ENCODE data around the gene SORCS2. TPM values are rescaled to one million over a fixed set of nuclear protein-coding genes. Genes with fewer than 3 reads are reported as not detected.
A peak's percentile ranks its signal among the peaks of the same experiment; 100 is the strongest.

The SORCS2 gene
- not detected in 2 replicates for total RNA-seq (2014; rRNA removed; shearing (Covaris generic))
- polyA plus RNA-seq (2014; cell fraction: nucleus; rRNA removed): not detected in 2 replicates

DNA sequence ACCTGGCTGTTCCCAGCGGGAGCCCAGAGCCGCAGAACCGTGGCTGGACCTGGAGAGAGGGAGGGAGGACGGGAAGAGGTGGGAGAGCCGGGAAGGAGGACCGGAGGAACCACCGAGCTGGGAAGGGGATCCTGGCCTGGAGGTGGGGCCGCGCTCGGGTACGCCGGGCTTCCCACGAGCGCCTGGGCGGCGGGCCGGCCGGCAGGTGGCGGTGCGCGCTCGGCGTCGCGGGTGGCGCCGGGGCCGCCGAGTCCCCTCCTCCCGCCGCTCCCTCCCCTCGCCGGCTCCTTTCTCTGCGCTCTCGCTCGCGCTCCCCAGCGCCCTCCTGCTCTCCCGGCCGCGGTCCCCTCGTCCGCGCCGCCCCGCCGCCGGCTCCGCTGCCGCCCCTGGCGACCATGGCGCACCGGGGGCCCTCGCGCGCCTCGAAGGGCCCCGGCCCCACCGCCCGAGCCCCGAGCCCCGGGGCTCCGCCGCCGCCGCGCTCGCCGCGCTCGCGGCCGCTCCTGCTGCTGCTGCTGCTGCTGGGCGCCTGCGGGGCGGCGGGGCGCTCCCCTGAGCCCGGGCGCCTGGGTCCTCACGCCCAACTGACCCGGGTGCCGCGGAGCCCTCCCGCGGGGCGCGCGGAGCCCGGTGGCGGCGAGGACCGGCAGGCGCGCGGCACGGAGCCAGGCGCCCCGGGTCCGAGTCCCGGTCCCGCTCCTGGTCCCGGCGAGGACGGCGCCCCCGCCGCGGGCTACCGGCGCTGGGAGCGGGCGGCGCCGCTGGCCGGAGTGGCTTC lies at the start of gene SORCS2:
SORCS2 (plus strand) TSS at position 287 of the 778 bp plus-strand sequence.
- peak; percentile 7 for DNase-seq (ENCODE audit: extremely low read depth, low read depth)

DNA sequence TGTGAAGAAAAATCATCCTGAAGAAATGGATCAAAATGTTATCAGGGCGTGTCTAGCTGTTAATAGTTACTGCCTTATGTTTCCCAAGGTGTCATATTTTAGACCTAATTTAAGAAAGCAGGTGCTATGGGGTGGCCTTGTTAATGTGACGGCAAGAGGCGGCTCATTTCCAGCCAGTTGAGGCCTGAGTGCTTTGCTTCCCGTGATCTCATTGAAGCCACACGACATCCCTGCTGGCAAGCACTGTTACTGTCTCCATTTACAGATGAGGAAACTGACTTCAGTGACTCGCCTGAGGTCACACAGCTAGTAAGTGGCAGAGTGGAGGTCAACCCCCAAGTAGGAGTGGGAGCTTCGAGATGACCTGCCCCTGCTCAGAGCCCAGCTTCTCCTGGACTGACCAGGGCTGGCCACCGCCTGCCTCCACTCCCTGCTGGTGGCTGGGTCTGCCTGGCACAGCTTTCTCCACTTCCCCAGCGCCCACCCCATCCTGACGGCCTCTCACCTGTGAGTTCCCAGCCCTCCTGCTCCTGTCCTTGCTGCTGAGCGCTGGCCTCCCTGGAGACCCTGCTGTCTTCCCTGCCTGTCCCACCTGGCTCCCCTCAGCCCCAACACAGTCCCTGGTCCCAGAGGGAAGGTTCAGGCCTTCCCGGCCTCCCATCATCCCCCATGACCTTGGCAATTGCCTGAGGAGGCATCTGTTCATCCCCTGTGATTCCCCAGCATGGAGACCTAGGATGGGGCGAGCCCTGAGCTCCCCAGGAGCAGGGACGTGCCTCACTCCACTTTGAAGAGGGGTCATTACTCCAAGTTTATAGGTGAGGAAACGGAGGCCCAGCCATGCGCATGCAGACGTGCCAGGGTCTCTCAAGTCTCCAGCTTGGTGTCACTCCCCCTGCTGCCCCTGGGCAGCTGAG lies 47.7 kb upstream of the SORCS2 start:
- DNase-seq (ENCODE audit: extremely low read depth, low read depth): no peak

DNA sequence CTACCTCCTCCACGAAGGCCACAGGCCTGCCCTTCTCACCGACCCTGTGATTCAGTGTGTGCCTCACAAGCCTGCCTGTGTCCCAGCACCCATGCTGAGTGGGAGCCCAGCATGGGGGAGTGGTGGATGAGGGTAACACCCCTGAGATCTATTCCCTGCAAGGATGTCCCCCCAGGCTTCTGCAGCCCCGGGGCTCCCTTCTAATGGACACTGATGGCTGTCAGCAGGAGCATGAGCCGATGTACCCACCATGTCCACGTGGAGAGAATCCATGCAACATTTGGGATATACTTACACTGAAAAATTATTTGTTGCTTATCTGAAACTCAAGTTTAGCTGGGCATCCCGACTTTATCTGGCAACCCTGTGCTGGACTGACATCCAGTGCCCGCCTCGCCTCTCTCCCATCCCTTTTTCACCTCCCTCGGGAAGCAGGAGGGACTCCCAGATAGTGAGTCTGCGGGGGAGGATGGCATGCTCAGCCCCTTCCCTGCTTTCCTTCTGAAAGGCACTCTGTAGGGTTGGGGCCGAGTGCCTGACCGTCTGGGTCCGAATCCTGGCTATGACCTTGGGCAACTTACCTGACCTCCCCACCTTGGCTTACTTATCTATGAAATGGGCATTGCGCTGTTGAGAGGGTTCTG lies 46.9 kb upstream of the SORCS2 start:
- no peak for DNase-seq (ENCODE audit: extremely low read depth, low read depth)

DNA sequence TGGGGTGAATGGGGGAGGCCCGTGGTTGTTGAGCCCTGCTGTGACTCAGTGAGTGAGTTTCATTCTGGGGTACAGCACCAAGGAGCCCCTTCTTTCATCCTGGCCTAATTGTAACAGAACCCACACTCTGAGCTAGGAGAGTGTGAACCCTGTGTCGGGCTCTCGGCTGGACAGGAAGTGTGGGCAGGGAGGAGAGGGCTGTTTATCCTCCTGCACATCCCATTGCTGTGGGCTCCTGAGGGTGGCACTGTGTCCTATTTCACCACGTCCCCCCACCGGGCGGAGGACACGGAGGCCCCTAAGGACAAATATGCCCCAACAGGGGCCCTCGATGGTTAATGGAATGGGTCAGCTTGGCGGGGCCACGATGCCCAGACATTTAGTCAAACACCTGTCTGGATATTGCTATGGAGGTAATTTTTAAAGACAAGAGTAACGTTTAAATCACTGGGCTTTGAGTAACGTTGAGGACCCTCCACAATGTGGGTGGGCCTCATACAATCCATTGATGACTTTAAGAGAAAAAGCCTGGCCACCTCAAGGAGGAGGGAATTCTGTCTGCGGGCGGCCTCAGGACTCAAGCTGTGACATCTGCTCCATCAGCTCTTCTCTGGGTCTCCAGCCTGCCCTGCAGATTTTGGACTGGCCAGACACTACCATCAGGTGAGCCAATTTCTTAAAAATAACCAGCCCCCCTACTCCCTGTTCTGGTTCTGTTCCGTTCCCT lies 46.1 kb upstream of the SORCS2 start:
- DNase-seq (ENCODE audit: extremely low read depth, low read depth): no peak

DNA sequence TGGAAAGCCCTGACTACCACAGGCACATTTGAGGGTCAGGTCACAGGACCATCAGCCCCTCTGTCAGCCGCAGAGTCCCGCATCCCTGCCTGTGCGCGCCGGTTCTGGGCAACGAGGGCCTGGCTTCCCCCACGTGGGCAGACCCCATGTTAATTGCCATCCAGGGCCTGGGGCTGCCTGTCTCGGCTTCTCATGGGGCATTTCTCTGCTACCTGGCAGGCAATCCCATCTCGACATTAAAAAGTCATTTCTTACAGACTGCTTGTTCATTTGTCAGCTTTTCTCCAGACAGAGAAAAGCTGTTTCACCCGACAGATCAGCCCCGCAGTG lies 45.6 kb upstream of the SORCS2 start:
- DNase-seq (ENCODE audit: extremely low read depth, low read depth): no peak

DNA sequence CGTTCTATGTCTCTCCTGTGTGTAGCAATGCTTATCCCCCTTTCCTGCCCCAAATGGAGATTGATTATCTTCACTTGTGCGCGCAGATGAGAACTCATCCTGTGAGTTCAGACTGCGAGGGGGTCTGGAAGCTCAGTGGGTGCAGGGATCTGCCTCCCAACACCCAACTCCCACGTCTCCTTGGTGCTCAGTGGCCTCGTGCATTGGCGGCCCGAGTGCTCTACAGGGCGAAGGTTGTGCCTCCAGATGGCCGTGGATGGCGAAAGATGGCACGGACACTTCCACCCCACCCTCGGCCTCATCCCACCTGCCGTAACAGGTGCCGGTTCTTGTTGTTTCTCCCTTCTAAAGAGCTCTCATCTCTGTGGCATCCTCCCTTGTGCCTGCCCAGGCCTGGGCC lies 45.1 kb upstream of the SORCS2 start:
- no peak for DNase-seq (ENCODE audit: extremely low read depth, low read depth)

DNA sequence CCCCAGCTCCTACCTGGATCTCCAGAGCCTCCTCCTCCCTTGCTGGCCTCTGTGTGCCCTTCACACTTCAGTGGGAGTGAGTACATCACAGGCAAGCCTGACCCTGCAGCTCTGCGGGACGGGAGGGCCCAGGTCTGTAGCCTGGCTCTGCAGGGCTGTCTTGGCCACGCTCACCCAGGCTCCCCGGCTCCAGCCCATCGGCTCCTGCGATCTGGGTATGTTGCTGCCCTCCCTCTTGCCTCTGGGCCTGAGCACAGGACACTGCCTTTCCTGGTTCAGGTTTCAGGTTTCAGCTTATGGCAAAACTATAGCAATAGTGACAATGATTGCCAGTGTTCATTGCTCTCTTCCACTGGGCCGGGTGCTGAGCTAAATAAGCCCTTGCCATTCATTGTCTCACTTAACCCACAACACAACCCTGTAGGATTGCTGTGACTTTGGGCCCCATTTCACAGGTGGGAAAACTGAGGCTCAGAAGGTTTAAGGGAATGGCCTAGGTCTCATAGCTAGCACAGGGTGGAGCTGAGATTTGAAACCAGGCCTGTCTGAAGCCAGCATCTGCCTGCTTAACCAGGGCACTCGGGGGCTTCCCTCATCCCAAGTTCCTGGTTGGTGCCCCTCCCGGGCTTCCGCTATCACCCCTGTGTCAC lies 44.6 kb upstream of the SORCS2 start:
- no peak for DNase-seq (ENCODE audit: extremely low read depth, low read depth)

DNA sequence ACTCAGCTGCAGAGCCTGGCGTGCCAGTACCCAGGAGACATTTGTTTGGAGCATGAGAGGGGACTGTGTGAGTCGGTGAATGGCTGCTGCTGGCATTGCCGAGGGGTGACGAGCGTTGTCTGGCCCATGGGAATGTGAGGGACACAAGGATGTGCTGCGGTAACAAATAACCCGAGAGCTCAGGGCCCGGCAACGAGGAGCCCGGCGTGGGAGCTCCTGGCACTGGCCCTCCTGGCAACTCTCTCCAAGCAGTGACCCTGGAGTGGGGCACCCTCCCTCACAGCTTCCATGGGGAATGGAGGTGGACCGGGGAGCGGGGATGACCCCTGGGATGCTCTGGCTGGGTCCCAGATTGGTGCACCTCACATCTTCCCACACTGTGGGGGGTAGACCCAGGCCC lies 44.0 kb upstream of the SORCS2 start:
- DNase-seq (ENCODE audit: extremely low read depth, low read depth): no peak

DNA sequence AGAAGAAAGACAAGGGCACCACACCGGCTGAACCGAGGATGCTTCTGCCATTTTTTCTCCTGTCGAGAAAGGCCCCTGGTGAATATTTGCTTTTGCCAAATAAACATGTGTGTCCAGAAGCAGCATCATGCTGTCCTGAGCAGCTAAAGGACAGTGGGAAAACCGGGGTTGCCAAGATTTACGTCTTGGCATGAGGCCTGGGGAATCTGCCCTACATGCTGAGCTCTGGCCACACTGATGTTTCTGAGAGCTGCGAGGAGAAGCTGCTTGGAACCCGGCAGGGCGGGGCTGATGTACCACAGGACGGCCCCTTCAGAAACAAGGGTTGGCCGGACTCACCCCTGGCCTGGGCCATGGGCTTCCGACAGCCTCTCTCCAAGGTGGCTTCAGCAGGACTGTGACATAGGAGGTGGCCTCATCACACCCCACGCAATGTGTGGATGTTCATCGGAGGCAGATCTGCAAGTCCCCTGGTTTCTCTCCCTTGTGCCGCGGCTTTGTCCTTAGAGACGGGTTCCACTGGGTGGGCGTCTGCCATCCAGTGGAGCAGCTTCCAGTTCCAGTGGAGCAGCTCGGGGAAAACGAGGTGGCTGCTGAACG lies 42.2 kb upstream of the SORCS2 start:
- DNase-seq (ENCODE audit: extremely low read depth, low read depth): no peak

DNA sequence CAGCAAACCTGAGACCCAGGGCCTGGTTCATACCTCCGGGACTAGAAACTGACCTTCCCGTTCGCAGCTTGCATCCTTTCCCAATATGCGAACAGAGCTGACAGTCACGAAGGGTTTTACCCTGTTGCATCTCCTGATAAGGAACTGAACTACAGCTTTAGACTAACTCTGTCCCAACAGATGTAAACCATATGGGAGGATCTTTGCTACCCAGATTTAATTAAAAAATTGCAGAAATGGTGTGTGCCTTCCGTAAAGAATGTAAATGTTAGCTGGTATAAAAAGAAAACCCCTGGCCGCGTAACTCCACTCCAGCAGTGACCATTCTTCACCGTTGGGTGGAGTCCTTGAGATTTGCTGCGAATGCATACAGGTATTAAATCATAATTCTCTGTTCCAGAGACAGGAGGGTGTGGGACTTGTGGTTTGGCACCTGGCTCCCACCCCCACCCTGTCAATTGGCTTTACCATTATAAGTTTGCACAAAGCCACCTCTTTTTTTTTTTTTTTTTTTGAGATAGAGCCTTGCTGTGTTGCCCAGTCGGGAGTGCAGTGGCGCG lies 40.6 kb upstream of the SORCS2 start:
- no peak for DNase-seq (ENCODE audit: extremely low read depth, low read depth)

DNA sequence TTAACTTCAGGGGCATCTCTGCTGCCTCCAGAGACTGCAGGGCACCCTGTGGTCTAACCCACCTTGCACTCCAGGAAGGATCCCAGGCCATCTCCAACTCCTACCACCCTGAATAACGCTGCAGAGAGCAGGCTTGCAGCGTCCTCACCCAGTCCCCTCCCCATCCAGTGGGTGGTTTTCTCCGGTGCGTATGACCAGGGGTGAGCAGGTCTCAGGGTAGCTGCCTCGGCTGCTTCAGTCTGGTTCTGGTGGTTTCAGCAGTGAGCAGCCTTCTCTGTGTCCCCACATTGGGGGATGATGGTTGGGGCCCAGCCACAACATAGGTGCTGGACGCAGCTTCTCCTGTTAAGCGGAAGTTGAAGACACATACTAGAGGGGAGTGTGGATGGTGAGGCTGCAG lies 38.6 kb upstream of the SORCS2 start:
- DNase-seq (ENCODE audit: extremely low read depth, low read depth): no peak

DNA sequence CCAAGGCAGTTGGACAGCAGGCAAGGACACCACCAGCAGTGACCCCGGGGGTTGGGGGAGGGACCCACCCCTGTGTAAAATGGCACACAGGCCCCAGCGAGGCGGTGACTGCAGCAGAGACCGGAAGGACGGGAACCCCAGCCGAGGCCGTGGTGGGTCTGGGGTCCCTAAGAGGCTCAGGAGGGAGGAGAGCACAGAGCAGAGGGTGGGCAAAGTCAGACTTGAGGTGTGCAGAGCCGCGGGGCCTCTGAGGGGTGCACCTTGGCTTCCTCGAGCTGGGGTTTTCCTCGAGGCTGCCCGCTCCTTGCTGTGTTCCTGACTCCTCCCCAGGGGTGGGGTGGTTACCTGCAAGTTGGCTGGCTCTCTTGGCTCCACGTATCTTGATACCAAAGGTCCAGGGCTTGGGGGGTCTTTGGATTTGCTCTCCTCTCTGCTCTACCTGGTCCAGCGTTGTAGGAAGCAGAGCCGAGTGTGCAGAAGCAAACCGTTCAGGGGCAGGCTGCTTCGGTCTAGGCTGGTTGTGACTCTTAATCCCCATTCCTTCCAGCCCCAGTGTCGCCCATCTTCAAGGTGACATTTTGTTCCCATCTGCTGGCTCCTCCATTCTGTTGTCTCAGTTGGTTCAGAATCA lies 37.9 kb upstream of the SORCS2 start:
- DNase-seq (ENCODE audit: extremely low read depth, low read depth): no peak

DNA sequence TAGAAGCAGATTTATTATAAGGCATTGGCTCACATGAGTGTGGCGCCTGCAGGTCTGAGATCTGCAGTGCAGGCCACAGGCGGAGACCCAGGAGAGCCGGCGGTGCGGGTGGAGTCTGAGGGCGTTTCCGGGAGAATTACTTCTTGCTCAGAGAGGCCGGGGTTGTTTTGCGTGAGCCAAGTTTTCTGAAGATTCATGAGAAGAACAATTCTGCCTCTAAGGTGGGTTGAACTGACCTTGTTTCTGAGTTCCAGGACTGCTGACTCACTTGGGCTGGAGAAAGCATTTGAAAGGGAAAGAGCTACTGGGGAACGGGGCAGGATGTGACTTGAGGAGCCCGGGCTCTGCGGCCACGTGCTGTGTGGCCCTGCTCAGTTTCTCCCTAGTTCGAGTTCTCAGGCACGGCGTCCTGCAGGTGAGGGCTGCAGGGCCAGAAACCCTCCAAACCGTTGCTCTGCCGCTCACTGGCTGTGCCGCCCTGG lies 36.7 kb upstream of the SORCS2 start:
- DNase-seq (ENCODE audit: extremely low read depth, low read depth): no peak

DNA sequence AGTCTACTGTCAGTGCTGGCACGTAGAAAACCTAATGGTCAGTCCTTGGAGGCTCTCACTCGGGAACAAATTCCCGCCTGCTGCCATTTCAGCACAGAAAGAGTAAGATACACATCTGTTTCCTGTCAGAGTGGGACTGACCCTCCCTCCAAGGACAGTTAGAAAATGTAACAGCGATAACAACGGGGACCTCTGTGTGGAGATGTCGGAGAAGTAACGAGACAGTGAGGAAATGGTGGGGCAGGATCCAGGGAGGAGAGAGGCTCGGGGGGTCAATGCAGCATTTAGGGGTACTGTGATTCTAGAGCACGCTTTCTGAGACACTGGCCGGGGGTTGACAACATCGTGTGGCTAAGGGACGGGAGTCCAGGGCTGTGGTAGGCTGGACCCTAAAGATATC lies 36.0 kb upstream of the SORCS2 start:
- no peak for DNase-seq (ENCODE audit: extremely low read depth, low read depth)

DNA sequence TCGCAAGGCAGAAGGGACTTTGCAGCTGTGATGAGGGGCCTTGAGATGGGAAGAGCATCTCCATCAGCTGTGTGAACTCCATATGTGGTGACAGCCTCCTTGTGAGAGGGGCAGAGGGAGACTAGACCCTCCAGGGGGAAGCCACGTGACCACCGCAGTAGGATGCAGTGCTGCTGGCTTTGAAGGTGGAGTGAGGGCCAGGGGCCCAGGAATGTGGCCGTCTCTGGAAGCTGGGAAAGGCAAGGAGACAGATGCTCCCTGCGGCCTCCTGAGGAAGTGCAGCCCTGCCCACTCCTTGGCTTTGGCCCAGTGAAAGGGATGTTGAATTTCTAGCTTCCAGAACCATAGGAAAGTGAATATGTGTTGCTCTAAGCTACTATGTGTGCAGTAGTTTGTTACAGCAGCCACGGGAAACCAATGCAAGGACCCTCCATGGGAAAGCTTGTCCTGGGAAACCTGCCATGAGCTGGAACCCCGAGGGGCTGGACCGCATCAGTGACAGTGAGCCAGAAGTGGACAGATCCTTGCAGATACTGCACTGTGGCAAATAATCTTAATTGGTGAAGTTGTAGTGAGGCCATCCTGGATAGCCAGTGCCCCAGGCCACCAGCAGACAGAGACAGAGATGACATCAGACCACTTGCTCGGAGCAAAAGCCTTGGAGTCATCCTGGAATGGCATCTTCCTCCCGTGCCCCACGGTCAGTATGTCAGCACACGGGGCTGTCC lies 35.4 kb upstream of the SORCS2 start:
- DNase-seq (ENCODE audit: extremely low read depth, low read depth): no peak

DNA sequence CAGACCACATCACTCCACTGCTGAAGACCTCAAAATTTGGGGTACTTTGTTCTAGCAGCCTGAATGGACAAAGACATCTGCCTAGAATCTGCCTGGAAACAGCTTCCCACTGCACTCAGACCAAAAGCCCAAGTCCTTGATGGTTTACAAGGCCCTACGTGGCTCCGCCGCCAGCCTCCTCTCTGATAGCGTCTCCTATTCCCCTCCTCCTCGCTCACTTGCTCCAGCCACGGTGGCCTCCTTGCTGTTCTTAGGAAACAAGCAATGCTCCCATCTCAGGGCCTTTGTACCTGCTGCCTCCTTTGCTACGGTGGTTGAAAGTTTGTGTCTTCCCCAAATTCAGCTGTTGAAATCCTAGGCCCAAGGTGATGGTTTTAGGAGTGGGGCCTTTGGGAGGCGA lies 34.7 kb upstream of the SORCS2 start:
- DNase-seq (ENCODE audit: extremely low read depth, low read depth): no peak

DNA sequence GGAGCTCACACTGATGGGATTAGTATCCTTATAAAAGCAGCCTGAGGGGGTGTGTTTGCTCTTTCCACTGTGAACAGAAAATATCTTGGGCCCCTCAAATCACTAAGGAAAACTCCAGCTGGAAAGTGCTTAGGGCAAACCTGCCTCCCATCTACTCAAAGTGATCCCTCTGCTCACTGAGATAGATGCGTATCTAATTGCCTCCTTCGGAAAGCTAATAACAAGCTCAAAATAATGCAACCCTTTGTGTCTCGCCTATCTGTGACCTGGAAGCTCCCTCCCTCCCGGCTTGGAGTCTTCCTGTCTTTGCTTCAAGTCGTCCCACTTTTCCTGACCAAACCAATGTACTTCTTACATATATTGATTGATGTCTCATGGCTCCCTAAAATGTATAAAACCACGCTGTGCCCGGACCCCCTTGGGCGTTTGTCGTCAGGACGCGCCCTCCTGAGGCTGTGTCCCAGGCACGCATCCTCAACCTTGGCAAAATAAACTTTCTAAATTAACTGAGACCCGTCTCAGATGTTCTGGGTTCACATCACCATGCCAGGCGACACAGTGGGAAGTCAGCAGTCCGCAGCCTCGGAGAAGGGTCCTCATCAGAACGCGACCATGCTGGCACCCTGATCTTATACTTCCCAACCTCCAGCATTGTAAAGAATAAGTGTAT lies 34.1 kb upstream of the SORCS2 start:
- DNase-seq (ENCODE audit: extremely low read depth, low read depth): no peak

DNA sequence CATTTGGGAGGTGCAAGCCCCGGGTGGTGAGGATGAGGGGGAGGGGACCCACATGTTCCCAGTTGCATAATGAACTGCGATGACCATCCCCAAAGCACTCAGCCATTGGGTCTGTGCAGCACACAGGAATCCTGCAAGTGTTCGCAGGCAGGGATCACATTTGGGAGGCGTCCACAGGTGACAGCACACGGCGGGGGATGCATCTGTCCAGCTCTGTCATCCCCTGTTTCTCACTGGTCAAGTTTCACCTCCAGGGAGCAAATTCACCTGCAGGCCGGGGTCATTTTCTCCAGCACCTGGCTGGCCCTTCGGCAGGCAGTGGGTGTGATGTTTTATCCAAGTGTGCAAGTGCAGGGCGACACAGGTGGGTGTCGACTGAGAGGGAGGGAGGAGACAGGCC lies 33.3 kb upstream of the SORCS2 start:
- no peak for DNase-seq (ENCODE audit: extremely low read depth, low read depth)
